HepG2 (cell line): ENCODE results near the gene TANC1.

Experiments used
- BRF2 ChIP-seq: sonication (generic); formaldehyde crosslinking; IDR thresholded peaks from 2 replicates; pipeline ENCODE4 v1.8.1; 2022; ENCODE audit warnings: mild to moderate bottlenecking, missing genetic modification reagents
- CTCF ChIP-seq: sonication (generic); formaldehyde crosslinking; IDR thresholded peaks from 2 replicates; pipeline ENCODE4 v1.5.0; 2020; ENCODE audit warnings: mild to moderate bottlenecking, missing genetic modification reagents, moderate library complexity
- FOSL2 ChIP-seq: sonication (generic); formaldehyde crosslinking; IDR thresholded peaks from 2 replicates; pipeline ENCODE4 v1.4.0; 2020; ENCODE audit warnings: missing genetic modification reagents
- MIER2 ChIP-seq: IDR thresholded peaks from 2 replicates; pipeline ENCODE4 v1.6.1; 2016; ENCODE audit warnings: missing biosample characterization, missing genetic modification reagents
- NONO ChIP-seq, 2 experiments: fragments of 450-650 bp in 1 of 2; sonication (generic) in 1 of 2; formaldehyde crosslinking in 1 of 2; IDR thresholded peaks in 1 of 2; conservative IDR thresholded peaks in 1 of 2; 2 replicates each; pipeline versions ENCODE4 v1.6.1 to v1.8.0; 2017 to 2022; ENCODE audit warnings: mild to moderate bottlenecking in 1 of 2, missing genetic modification reagents in 1 of 2, moderate library complexity in 1 of 2
- NR3C1 ChIP-seq: sonication (generic); formaldehyde crosslinking; IDR thresholded peaks from 2 replicates; pipeline ENCODE4 v1.4.0; 2020; ENCODE audit warnings: missing genetic modification reagents
- POLR2A ChIP-seq, 2 experiments: IDR thresholded peaks; 2 replicates each; pipeline ENCODE4 v1.6.1; 2011; ENCODE audit warnings: low read depth in 2 of 2, low read length in 2 of 2, mild to moderate bottlenecking in 1 of 2, moderate library complexity in 1 of 2; ENCODE audit not compliant: insufficient read depth in 1 of 2
- POLR2AphosphoS5 ChIP-seq: IDR thresholded peaks from 2 replicates; pipeline ENCODE4 v1.6.1; 2012; ENCODE audit warnings: low read depth, low read length
- RFX3 ChIP-seq: IDR thresholded peaks from 2 replicates; pipeline ENCODE4 v1.6.1; 2016; ENCODE audit warnings: missing biosample characterization, missing genetic modification reagents
- USF2 ChIP-seq, 2 experiments: sonication (generic) in 1 of 2; formaldehyde crosslinking in 1 of 2; IDR thresholded peaks; 2 replicates each; pipeline versions ENCODE4 v1.5.1 to v1.6.1; 2011 to 2020; ENCODE audit warnings: borderline replicate concordance in 1 of 2, low read depth in 1 of 2, low read length in 1 of 2, mild to moderate bottlenecking in 1 of 2, missing genetic modification reagents in 1 of 2, moderate library complexity in 1 of 2
- ZNF30 ChIP-seq: sonication (generic); formaldehyde crosslinking; IDR thresholded peaks from 2 replicates; pipeline ENCODE4 v1.5.0; 2020; ENCODE audit warnings: mild to moderate bottlenecking, missing genetic modification reagents
- ZNF639 ChIP-seq: conservative IDR thresholded peaks from 2 replicates; pipeline ENCODE4 v1.6.1; 2018; ENCODE audit warnings: missing genetic modification reagents
- ZNF660 ChIP-seq: sonication (generic); formaldehyde crosslinking; IDR thresholded peaks from 2 replicates; pipeline ENCODE4 v1.5.1; 2020; ENCODE audit warnings: mild to moderate bottlenecking, low read depth, missing genetic modification reagents, borderline replicate concordance
- TF ChIP-seq, protein P1 (sequence below): sonication (generic); formaldehyde crosslinking; conservative IDR thresholded peaks from 2 replicates; pipeline ENCODE4 v1.4.0; 2020; ENCODE audit warnings: missing genetic modification reagents

DNA sequence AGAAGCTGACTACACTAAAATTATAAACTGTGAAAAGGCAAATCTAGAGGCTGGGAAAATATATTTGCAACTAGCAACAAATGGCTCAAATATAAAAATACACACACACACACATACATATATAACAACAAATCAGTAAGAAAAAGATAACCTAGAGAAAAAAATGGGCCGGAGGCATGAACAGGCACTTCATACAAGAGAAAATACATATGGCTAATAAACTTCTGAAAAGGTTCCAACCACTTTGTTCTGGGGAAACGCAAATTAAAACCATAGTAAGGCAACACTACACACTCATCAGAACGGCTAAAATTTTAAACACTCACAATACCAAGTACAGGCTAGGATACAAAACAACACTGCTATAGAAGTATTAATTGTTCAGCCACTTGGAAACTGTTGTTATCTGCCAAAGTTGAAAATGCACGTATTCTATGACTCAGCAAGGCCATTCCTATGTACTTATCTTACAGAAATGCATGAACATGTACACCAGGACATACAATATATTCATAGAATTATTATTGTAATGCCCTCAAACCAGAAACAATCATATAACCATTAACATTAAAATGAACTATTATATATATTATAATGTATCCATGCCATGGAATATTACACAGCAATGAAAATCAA is 302.4 kb downstream of the TANC1 start:
- TF ChIP-seq CTCF (CRISPR knock-in tag) (no peak), POLR2AphosphoS5 (no peak), NONO (IDR thresholded peaks at IDR 0.05) (no peak), NONO (CRISPR knock-in tag; conservative IDR thresholded peaks at IDR 0.05) (no peak), BRF2 (no peak), ZNF30 (no peak), NR3C1 (no peak), RFX3 (CRISPR knock-in tag) (no peak), MIER2 (CRISPR knock-in tag) (no peak), FOSL2 (no peak), USF2 (IDR thresholded peaks at IDR 0.05; ENCODE audit: low read depth, low read length) (no peak), USF2 (CRISPR knock-in tag; IDR thresholded peaks at IDR 0.05; ENCODE audit: borderline replicate concordance) (no peak), ZNF660 (CRISPR knock-in tag) (no peak), ZNF639 (no peak), POLR2A (IDR thresholded peaks at IDR 0.05; ENCODE audit: insufficient read depth in 1 of 2, low read depth in 2 of 2, low read length in 2 of 2) (no peak)
- TF ChIP-seq, protein P1, sequence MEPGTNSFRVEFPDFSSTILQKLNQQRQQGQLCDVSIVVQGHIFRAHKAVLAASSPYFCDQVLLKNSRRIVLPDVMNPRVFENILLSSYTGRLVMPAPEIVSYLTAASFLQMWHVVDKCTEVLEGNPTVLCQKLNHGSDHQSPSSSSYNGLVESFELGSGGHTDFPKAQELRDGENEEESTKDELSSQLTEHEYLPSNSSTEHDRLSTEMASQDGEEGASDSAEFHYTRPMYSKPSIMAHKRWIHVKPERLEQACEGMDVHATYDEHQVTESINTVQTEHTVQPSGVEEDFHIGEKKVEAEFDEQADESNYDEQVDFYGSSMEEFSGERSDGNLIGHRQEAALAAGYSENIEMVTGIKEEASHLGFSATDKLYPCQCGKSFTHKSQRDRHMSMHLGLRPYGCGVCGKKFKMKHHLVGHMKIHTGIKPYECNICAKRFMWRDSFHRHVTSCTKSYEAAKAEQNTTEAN (CRISPR knock-in tag), result no peak
